HG03442 (cell line): ENCODE measurements around the gene HIPK2.
A peak's percentile ranks its signal among the peaks of the same experiment; 100 is the strongest.

Source experiments
- ATAC-seq: cut with Tn5 transposase; IDR thresholded peaks from one replicate; pipeline ENCODE4 v1.9.1; 2021; ENCODE audit warnings: mild to moderate bottlenecking, moderate library complexity; ENCODE audit not compliant: unreplicated experiment

HIPK2 gene

DNA sequence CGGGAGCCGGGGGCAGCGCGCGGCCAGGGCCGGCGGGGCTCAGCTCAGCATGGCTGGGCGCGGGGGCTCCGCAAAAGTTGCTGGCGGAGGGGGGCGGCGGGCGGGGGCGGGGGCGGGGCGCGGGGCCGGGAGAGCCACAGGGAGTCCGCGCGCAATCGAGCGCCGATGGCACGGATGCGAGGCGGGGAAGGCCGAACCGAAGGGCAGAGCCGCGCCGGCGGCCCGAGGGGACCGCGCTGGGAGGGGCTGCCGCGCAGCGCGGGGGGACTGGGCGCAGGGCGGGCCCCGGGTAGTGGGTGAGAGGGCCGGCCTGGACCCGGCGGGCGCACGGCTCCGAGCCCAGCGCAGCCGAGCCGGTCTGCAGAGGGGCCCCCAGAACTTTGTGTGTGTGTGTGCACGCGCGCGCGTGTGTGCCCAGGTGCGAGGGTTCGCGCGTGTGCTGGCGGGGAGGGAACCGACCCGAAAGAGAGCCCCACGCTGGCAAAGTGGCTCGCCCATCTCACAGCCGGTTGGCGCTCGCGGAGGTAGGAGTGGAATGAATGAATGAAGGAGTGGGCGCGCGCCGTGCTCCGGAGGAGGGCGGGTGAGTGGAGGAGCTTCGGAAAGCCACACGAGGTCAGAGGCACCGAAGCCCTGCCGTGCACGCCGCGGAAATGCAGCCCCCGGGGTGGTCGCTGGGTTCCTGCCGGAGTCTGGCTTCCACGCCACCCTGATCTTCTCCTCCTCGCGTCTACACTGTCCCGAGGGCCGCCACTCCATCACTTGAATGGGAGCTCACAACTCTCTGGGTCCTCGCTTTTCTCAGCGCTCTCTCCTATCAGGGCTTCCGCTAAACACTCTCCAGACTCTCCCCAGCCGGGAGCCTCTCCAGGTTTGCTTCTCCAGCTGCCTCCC lies at the start of gene HIPK2:
TSS of gene HIPK2 (minus strand) at position 51 of the 894 bp plus-strand sequence. CDS start 375 bp downstream, outside the sequence.
- peak; percentile 59 for ATAC-seq

DNA sequence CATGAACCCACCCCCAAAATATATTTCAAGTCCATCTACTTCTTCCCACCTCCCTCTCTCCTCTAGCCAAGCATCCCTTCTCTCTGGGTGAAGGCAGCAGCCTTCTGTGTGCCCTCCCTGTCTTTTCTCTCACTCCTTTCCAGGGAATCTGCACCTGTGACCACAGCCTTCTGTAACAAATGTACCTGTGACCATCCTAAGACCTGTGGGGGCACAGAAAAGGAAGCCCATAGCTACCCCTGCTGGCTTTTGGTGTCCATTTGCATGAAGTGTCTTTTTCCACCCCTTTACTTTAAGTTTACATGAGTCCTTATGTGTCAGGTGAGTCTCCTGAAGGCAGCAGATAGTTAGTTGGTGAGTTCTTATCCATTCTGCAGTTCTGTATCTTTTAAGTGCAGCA lies 49.2 kb upstream of the HIPK2 start:
- ATAC-seq, result no peak

DNA sequence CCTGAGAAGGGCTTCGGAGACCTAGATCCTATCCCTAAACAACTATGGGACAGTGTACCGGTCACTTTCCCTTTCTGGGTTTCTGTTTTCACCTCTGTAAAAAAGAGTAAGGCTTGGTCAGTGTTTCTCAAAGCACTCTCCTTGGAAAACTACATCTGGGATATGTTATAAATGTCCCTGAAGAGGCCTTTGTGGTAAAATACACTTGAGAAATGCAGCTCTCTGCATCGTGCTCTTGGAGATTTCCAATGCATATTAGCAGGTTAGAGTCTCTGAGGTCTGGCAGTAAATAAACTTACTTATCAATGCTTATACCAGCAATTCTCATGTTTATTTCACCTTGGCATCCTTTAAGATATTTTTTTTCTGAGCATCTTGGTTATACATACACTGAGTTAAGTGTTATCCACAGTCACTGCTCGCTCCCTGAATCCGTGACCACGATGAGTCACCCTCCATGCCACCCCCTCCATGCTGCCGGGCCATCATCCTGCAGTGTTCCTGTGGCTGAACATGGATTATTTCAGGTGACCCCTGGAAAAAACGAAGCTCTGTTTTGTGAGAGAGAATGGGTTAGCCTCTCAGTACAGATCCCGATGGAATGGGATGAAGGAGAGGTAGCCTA lies 48.0 kb upstream of the HIPK2 start:
- no peak for ATAC-seq

DNA sequence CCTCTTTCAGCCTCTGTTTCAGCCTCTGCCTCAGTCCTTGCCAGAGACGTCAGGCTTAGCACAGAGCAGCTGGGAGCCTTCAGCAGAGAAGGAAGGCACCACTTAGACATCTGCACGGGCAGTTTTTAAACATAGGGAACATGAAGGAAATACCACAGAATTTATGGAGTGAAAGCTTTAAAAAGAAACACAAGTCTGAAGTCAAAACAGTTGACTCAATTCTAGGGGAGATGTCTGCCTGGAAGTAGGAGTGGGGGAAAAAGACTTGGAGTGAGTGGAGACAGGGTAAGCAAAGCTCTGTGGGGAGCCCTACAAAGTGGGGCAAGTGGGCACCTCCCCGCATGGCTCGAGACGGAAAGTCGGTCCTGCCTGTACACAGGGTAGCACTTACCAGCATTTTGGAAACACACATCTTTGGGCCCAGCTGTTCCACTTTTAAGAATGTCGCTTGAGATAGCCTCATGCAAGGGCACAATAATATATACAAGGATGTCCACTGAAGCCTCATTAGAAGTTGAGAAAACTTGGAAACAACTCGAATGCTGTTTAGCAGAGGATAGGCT lies 46.2 kb upstream of the HIPK2 start:
- no peak for ATAC-seq

DNA sequence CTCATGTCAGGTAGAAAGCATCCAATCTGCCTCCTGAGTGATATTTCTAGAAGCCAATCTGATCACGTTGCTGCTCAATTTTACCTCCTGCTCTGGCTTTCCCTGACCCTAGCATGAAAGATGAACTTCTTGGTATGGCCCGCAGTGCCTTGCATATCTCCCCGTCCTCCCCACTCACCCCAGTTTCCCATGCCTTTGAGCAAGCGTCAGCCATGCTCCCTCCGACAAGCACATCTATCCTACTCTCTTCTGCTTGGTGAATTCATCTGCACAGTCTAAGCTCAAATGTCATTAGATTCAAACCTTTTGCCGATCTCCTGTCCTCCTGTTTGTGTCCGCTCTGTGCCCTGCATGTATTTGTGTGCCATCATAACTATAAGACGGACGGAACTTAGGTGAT lies 45.1 kb upstream of the HIPK2 start:
- ATAC-seq, result no peak

DNA sequence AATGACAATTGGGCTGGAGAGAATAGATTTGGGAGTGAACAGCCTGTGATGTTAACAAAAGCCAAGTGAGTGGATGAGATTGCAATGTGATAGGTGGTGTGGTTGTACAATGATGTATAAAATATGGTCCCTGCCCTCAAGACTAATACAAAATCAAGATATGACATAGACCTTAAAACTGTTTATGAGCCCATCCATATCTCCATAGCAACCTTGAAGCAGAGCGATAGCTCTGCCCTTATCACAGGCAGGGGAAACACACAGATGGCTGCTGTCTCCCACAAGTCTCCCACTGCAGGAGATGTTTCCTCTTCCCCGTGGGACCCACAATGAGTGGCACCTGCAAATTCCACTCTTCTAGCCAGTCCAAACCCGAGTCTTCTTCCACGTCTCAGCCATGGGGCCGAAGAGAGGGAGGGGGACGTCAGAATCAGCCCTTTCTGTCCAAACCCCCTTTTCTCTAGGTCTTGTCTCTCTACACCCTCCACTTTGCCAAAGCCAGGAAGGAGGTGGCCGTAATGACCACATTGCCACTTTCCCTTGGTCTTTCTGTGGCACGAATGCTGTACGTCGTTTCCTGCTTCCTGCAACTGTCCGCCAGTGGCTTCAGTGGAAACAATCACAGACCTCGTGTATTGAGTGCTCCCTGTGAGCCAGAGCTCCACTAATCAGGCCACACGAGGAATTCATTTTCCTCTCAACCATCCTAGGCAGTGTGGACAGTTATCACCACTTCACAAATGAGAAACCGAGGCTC lies 43.7 kb upstream of the HIPK2 start:
- no peak for ATAC-seq

DNA sequence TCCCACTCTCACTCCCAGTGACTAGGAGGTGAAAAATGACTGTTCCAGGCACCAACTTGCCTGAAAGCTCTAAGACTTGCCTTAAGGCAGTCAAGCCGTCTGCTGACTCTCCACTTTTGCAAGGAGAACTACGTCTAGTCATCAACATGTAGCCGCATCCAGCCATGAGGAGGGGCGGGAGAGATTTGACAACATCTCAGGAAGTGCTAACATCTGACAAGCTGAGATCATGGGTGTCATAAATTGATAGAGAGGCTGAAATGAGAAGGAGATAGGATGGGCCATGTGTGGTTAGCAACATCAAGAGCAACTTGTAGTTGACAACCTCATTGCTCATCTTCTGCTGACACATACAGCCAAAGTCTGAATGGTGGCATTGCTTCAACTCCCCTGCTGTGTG lies 42.3 kb upstream of the HIPK2 start:
- ATAC-seq, result no peak

DNA sequence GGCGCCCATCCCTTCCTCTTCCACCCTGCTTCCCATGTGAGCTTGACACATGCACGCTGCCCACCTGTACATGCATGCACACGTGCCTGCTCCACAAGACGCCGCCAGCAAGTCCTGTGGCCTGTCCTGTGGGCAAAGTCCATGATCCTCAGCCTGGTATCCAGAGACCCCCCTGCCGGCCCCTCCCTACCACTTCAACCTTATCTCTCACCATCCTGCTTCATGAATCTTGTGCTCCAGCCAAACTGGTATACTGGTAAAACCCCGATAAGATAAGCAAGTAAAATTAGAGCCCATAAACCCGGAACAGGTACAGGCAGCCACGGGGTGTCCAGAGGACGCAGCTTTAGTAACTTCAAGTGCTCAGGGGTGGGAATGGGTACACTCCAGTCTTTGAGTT lies 39.5 kb upstream of the HIPK2 start:
- ATAC-seq, result no peak

DNA sequence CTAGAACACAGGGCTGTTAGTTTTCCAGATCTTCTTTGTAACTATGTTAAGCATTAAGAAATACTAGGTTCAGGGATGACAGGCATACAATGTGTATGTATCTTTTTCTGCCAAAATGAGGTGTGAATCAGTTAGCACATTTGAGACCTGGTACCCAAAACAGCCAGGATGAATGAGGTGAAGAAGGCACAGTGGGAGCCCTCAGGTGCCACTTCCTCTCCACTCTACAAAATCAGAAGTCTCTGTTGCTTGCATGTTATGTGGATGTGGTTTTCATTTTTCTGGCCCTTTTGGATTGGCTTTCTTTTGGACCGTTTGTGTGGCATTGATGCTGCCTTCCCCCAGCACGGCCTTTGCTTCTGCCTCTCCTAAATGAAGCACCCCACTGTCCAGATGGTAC lies 35.9 kb upstream of the HIPK2 start:
- ATAC-seq, result no peak

DNA sequence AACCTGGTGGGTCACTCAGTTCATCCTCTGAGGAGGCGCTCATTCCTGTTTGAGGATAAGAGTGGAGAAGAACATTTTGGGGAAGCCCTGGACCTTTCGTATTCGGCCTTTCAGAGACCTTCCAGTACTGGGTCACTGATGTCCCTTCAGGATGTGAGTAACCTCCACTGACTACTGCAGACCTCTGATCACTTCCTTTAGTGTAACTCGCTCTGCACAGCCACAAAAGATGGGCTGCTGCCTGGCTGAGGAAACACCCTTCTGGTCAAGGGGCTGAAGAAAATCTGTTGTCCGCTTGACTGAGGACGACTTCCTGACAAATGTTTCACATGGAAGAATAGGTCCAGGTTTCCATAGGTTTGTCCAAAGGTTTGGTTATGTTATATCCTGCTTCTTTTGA lies 35.4 kb upstream of the HIPK2 start:
- no peak for ATAC-seq

DNA sequence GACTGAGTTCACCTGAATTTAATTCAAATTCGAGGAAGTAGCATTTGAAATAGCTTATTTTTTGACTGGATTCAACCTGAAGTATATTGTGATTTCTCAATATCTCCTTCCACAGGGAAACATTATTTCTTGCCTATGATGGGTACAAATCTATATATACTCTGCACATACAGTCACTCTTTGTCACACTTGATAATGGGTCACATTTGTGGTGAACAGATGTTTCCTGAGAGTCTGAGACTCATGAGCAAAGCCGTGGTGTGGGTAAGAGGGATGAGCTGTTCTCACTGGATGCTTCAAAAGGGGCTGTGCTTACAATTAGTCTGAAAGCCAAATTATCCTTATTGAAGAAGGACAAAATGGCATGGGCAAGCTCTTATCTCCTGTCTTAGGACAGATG lies 33.3 kb upstream of the HIPK2 start:
- ATAC-seq, result no peak

DNA sequence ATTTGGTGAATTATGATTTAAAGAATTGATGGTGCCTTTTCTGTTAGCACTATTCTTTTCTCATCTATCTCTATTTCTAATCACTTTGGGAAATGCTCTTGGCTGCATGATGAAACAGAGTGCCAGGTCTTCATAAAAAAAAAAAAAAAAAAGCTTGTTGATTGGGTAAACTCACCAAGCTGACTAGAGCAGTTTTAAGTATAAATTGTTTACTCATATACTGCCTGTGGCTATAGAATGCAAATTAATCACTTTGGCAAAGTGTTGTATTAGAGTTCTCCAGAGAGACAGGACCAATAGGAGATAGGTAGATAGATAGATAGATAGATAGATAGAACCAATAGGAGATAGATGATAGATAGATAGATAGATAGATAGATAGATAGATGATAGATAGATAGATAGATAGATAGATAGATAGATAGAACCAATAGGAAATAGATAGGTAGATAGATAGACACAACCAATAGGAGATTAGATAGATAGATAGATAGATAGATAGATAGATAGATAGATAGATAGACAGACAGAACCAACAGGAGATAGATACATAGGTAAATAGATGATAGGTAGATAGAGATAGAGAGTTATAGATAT lies 31.1 kb upstream of the HIPK2 start:
- ATAC-seq, result no peak

DNA sequence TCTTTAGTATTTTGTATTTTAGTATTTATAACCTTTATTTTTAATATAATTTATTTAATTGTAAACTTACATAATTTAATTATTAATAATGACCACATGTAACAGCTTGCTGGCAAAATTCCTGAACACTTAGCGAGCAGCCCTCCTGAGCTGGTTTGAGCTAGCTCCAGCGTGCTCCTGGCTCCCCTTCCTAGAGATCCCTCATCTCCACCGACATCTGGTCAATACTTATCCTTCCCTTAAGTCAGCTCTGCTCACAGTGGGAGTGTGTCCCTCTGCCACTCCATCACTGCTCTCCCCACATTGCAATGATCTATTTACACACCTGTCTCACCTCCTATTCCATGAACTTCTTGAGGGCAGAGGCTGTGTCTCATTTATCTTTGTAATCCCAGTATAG lies 30.6 kb upstream of the HIPK2 start:
- ATAC-seq, result no peak

DNA sequence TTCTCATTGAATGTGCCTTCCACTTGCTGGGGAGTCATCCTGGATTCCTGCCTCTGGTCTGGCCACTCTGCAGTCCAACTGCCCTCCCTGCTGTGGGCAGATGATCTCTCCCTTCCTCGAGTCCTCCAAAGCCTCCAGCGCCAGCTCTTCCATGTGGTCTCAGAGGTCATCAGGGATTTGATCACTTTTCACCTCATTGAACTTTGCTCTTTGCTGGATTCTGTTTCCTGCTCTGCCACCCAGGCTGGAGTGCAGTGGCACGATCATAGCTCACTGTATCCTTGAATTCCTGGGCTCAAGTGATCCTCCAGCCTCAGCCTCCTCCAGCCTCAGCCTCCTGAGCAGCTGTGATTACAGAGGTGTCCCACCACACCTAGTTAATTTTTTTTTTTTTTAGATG lies 29.2 kb upstream of the HIPK2 start:
- ATAC-seq, result no peak

DNA sequence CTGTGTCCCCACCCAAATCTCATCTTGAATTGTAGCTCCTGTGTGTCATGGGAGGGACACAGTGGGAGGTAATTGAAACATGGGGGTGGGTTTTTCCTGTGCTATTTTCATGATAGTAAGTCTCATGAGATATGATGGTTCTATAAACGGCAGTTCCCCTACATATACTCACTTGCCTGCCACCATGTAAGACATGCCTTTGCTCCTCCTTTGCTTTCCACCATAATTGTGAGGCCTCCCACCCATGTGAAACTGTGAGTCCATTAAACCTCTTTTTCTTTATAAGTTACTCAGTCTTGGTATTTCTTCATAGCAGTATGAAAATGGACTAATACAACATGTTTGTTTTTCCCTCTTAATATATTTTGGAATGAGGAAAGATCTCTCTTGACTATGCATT lies 26.8 kb upstream of the HIPK2 start:
- no peak for ATAC-seq

DNA sequence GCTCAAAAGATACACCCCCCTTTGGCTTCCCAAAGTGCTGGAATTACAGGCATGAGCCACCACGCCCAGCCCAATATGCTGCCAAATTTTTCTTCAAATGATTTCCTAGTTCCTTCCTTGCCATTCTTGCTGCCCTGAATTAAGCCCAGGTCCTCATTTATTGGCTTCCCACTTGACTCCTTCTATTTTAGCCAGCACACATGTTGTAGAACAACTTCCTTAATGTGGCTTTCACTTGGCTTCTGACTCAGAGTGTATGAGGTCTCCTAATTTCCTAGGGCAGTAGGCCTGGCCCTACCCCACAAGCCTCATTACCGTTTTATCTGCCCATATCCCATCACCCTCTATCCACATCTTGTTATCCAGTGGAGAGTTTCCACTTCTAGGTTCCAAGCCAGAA lies 21.8 kb upstream of the HIPK2 start:
- no peak for ATAC-seq

DNA sequence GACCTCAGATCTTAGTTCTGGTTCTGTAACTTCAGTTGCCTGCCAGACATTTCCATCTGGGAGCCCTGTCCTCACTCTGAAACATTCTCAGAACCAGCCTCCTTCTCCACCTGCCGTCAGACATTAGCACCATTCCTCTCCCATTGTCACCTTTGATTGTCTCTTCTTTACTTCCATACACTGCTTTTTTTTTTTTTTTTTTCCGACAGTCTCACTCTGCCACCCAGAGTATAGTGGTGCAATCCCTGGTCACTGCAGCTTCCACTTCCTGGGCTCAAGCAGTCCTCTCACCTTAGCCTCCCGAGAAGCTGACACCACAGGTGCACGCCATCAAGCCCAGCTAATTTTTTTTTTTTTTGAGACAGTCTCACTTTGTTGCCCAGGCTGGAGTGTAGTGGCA lies 21.1 kb upstream of the HIPK2 start:
- no peak for ATAC-seq

DNA sequence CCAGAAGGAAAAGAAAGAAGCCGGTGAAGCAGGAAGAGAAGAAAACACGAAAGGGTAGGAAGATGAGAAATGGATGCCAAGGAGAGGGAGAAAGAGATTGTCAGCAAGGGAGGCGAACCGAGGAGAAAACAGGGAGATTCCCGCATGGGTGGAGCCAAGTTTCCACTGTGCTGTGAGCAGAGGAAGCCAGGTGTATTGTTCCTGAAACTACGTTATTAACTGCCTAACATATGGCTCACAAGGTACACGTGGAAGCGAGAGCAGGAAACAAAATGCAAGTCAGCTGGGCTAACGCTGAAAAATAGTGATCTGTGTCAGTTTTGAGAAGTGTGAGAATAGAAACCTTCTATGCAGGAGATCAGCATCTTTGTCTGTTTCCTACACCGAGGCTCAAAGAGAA lies 20.4 kb upstream of the HIPK2 start:
- ATAC-seq, result peak; percentile 67

DNA sequence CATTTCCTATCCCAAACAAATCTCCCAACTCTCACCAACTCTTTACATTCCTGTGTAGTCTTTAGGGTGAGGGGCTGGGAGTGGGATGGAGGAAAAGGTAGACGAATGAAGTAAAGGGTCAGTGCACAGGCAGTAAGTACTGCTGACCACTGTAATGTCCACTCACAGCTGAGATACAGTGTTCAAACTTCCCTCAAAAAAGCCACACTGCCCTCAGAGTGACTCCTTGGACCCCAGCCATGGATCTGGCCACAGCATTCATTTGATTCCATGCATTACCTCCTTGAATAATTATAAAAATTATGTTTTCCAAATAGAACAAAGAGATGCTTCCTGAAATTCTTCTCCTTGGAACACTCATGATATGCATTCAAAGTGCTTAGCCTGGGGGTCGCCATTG lies 19.8 kb upstream of the HIPK2 start:
- no peak for ATAC-seq

DNA sequence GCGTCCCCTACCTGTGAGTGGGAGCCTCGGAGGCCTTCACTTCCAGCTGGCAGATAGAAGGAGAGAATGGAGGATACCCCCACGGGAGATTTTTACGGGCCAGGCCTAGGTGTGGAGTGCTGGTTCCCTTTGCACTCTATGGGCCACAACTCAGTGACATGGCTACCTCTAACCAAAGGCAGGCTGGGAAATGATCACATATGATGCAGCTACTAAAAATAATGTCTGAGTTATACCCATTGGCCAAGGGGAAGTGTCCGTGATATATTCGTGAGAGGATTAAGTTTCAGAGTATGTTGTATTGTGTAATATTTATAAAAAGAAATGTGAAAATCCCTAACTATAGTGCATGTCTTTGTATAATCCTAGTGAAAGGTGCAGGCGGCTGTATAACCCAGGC lies 13.5 kb upstream of the HIPK2 start:
- no peak for ATAC-seq

DNA sequence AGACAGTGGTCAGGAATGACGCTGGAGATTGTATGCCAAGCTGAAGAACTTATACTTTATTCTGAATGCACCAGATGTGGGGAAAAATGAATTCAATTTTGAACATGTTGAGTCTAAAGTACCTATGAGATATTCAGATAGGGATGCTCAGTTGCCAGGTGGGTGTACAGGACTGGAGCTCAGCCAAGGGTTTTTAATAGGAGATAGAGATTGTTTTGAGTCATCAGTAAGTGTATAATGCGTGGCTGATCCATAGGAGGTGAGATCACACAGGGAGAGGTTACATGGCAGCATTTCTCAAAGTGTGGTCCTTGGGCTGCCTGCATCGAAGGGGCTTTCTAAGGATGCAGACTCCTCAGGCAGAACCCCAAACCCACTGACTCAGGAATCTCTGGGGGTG lies 6.8 kb upstream of the HIPK2 start:
- ATAC-seq, result no peak
